GM18858 (cell line): ENCODE data around the gene LINGO3.
"Not testable (repeated sequence)": the region's sequence is repeated elsewhere in the genome, so short reads cannot be mapped to it uniquely, and the experiment has no call there.

ENCODE experiments used
- ATAC-seq: cut with Tn5 transposase; IDR thresholded peaks from one replicate; pipeline ENCODE4 v1.9.1; 2021; ENCODE audit not compliant: unreplicated experiment

LINGO3 gene

DNA sequence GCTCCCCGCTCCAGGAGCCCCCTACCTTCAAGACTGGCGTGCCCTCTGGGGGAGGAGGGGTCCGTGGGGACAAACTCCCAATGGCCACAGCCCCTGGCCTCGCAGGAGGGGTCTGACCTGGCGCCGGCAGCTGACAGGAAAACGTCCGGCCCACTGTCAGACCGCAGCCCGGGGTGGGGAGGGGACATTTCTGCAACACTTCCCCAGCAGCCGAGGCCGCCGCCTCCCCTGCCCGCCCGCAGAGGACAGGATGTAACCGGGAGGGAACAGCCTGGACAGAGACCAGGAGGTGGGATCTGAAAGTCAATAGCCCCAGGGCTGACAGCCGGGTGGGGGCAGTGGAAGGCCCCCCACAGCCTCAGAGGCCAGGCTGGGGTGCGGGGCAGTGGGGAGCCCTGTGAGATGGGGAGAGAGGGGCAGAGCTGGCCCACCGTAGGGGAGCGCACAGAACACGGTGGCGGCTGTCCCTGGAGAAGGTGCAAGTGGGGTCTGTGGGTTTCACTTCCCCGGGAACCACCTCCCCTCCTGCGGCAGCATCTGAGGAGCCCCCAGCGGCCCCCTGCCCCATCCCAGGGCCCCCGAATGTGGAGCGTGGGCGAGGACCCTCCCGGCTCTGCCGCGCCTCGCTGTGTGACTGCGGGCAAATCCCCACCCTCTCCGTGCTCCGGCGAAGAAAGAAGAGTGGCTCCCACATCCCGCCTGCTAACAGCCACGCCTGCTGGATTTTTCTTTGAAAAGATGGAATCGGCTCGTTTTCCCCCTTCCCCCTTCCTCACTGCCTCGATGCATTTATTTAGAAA is 25.7 kb downstream of the LINGO3 start, which contains the start of gene PEAK3:
PEAK3 (minus strand) TSS at position 114 of the 800 bp plus-strand sequence. CDS start 1,244 bp downstream, outside the sequence.
- ATAC-seq: no peak

DNA sequence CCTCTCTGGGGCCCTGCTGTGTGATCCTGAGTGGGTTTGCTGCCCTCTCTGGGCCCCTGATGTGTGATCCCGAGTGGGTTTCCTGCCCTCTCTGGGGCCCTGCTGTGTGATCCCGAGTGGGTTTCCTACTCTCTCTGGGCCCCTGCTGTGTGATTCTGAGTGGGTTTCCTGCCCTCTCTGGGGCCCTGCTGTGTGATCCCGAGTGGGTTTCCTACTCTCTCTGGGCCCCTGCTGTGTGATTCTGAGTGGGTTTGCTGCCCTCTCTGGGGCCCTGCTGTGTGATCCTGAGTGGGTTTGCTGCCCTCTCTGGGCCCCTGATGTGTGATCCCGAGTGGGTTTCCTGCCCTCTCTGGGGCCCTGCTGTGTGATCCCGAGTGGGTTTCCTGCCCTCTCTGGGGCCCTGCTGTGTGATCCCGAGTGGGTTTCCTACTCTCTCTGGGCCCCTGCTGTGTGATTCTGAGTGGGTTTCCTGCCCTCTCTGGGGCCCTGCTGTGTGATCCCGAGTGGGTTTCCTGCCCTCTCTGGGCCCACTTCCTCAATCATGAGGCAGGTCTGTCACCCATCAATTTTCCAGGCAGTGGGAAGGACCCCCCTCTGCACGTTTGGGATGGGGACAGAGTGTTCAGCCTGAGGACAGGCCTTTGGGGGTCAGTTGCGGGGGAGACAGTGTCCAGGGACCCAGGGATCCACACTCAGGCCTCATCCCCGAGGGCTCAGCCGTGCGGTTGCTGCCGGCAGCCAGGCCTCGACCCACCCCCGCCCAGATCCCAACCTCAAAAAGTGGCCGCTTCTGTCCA is 26.5 kb downstream of the LINGO3 start:
- not testable (repeated sequence) for ATAC-seq

DNA sequence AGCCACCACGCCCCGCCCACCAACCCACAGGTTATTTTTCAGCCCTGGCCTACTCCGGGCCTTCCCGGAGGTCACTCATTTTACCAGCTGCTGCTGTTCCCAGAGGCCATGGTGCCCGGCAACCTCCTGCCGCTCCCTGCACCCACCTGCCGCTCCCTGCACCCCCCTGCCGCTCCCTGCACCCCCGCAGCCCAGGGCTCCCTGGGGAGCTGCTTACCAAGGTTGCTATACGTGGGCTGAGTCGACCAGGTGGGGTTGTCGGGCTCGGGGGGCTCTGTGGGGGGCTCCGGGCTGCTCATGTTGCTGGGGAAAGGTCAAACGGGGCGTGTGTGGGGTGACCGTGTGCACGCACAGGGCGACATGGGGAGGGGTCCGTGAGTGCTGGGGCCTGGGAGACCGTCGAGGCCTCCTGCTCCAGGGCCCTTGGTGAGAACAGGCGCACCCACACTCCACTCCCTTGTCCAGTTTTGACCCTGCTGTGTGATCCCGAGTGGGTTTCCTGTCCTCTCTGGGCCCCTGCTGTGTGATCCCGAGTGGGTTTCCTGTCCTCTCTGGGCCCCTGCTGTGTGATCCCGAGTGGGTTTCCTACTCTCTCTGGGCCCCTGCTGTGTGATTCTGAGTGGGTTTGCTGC is 27.2 kb downstream of the LINGO3 start:
- ATAC-seq: no peak

DNA sequence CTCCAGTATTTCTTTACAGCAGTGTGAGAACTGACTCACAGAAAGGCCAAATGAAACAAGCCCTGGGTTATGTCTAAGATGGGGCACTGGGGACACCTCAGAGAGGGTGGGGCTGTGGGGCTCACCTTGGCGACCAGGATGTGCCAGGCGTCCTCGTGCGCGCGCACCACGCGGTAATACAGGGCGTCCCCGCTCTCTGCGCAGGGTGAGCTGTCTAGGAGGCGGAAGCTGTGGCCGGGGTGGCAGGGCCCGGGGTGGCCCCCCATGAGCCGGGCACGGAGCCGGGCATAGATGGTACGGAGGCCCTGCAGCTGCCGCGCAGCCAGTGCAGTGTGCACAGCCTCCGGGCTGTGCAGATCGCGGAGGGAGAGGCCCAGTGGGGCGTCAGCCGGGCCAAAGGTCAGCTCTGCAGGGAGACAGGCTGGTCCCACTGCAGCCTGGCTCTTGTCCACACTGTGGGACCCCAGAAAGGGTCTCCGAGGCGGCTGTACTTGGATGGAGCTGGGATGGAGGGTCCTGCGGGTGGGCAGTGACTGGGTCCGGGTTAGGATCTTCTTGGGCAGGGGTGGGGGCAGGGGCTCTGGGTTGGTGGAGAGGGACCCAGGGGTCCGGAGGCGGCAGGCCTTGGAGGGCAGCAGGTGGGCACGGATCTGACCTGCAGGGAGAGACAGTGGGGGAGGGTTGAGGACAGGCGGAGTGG is 29.3 kb downstream of the LINGO3 start:
- no peak for ATAC-seq

DNA sequence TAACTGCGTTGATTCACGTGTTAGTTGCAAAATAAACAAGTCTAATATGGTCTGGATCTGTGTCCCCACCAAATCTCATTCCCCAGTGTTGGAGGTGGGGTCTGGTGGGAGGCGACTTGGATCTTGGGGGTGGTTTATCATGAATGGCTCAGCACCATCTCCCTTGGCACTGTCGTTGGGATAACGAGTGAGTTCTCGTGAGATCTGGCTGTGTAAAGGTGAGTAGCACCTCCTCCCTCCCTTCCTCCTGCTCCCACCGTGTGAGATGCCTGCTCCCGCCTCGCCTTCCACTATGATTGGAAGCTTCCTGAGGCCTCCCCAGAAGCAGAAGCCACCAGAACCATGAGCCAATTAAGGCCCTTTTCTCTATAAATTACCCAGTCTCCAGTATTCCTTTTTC is 30.8 kb downstream of the LINGO3 start:
- no peak for ATAC-seq

DNA sequence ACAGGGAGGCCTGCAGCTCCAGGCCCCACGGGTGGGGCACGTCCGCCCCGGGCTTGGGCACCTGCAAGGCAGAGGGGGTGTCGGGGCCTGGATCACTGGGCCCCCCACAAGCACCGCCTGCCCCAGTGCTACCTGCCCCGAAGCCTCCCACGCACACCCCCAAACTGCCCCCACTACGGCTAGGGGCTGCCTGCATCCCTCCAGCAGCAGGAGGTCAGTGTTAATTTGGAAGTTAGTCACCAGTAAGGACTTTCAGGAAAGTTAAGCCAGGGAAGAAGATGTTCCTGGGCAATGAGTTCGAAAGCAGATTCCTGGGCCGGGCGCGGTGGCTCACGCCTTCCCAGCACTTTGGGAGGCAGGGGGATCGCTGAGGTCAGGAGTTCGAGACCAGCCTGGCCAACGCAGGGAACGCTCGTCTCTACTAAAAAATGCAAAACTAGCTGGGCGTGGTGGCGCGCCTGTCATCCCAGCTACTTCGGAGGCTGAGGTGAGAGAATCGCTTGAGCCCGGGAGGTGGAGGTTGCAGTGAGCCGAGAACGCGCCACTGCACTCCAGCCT is 31.4 kb downstream of the LINGO3 start:
- no peak for ATAC-seq

DNA sequence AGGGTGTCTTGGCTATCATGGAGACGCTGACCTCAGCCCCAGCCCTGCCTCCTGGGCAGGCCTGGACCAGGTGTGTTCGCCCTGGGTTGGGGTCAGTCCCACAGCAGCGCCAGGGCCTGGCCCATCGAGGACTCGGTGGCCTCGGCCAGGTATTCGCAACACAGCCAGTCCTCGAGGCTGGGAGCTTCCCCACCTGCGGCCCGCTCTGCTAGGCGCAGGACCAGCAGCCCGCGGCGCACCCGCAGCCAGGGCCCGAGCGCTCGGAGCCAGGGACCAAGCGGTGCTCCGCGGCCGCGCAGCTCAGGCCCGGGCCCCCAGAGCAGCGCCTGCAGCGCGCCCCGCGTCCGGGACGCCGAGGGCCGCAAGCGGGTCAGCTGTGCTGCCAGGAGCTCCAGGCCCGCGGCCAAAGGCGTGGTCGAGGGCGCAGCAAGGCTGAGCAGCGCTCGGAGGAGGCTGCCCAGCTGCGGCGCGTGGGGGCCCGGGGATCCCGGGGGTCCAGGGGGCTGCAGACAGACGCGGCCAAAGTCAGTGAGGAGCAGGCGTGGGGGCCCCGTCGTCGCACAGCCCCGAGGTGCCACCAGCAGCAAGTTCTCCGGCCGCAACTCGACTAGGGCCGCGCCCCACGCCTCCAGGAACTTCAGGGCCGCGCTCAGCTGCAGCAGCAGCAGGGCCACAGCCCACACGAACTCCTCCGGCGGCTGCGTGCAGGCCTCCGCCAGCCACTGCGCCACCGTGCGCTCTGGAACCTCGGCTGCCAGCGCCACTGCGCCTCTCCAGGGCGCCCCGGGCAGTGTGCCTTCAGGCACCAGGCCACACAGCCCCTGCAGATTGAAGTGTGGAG is 32.1 kb downstream of the LINGO3 start:
- no peak for ATAC-seq

DNA sequence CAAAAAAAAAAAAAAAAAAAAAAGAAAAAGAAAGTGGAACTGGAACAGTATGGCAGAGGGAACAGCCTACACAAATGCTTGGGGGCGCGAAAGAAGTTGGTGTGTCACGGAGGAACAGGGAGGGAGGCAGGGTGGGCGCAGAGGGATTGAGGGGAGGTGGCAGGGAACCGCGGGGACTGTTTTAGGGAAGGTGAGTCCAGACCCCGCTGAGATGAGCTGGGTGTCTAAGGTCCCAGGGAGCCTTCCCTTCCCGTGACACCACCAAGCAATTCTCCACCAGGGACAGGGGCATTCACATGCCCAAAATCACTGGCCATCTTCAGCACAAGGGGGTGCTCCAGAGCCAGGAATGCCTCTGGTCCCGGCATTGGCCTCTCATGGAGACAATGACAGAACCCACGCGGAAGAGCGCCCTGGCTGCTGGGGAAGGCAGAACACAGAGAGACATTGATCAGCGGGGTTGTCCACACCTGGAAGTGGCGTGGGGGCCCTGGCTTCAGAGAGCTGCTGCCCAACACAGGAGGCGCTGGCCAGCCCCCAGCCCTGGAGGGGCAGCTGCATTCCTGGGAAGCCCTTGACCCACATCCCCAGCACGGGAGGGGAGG is 32.9 kb downstream of the LINGO3 start:
- no peak for ATAC-seq

DNA sequence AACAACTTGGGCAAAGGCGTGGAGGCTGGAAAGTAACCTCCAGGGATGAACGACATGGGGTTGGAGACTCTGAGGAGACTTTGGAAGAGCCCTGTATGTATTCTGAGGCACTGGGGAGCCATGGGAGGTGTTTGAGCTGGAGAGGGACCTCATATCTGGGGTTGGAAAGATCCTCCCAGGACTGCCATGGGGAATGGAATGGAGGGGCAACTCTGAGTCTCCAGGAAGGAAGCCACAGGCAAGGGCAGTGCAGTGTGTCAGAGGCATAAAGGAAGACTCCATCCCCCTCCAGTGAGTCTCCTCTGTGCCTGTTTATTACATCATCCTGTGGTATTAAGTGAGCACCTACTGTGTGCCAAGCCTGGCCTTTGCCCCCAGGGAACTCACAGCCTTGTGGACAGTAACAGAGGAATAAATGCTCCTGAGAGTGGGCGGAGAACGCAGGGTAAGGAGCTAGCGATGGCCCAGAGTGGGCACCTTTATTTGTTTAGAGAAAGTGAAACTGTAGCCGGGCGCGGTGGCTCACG is 33.7 kb downstream of the LINGO3 start:
- no peak for ATAC-seq

DNA sequence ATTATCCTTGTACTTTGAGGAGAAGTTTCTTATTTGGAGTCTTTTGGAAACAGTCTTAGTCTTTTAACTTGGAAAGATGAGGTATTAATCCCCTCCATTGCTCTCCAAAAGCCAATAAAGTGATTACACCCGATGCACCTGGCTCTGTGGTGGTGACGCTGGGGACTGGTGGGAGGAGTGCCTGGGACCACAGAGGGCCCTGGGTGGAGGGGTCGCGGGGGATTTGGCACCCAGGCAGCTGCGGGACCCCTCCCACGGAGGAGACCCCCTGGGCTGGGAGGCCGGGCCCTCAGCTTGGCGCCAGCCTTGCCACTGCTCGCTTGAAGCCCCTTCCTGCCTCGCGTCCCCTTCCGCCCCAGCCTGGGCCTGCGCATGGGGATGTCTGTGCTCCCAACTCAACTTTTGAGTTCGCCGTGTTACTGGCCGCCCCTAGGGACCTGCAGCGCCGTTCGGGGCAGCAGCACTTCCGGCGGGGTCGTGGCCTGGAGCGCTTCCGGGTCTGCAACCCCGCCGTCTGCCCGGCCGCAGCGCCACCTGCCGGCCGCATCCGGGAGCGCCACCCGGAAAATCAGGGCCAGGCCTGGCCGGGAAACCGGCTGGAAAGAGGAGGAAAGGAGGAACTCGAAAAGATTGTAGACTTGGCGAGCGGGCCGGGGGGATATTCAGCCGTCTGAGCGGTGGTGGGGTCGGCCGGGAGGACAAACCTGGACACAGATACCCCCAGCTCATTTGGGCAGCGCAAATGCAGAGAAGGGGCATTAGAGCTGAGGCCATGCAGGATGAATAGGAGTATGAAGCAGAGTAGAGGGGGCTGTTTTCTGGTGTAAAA is 34.4 kb downstream of the LINGO3 start:
- ATAC-seq: no peak

DNA sequence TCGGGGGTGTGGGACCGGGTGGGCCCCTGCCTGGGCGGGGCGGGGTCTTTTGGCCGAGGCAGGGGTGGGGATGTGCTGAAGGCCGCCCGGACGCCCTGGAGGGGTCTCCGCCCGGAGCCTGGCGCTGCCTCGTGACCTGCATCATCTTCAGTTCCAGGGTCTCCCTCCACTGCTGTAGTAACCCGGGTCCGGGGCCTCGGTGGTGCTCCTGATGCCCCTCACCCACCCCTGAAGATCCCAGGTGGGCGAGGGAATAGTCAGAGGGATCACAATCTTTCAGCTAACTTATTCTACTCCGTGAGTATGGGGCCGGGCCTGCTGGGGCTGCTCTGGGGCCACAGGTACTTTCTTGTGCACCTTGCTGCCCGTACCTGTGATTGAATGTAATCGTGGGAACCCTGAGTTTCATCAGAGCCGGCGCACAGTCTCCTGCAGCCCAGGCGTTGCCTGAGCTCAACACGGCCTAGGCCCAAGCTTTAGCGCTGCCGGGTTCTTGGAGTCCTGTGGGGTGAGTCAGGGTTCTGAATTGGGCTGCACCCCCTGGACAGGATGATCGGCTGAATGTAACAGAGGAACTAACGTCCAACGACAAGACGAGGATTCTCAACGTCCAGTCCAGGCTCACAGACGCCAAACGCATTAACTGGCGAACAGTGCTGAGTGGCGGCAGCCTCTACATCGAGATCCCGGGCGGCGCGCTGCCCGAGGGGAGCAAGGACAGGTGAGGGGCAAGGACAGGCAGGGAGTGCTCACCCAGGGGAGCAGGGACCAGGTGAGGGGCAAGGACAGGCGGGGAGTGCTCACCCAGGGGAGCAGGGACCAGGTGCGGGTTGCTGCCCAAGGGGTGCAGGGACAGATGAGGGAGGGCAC is 36.5 kb downstream of the LINGO3 start:
- no peak for ATAC-seq

DNA sequence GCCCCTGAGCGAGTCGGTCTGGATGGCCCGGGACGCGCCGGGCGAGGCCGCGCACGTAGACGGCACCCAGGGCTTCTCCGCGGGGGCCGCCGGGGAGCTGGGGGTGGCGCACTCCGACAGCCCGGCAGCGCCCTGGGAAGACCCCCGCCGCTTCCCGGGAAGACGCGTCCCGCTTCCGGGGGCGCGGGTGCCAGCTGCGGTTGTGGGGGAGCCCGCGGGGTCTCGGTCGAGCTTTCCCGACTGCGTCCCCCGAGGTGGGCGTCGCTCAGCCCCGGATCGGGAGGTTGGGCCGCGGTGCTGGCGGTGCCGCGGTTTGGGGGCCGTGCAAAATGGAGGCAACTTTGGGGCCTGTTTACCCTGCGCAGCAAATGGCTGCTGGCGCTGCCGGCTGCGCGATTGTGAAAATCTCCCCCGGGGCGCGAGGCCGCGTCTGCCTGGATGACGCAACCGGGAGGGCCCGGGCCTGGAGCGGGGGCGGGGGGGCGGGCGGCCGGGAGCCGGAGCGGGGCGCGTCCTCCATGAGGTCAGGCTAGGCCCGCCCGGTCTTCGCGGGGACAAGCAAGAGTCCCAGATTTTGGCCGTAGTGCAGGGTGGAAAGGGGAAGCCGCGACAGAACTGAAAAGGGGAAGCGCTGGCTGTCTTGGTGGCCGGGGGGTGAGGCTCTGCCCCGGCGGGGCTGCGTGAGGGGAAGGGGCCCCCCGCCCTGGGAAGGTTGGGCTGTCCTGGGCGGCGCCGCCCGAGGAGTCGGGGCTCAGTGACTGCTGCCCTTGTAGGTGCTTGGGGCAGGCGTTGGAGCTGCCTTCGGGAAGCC is 37.3 kb downstream of the LINGO3 start:
- ATAC-seq: no peak

DNA sequence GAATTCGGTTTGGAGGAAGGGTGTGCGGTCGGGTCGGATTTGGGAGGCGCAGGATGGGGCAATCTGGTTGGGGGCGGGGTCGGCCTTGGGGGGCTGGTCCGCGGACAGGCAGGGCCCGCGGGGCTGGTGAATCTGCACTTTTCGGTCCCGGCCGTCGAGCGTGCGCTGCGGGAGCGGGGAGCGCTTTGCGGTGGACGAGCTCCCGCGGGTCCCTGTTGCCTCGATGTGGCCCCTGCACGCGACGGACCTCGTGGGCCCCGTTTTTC is 37.9 kb downstream of the LINGO3 start:
- ATAC-seq: no peak

DNA sequence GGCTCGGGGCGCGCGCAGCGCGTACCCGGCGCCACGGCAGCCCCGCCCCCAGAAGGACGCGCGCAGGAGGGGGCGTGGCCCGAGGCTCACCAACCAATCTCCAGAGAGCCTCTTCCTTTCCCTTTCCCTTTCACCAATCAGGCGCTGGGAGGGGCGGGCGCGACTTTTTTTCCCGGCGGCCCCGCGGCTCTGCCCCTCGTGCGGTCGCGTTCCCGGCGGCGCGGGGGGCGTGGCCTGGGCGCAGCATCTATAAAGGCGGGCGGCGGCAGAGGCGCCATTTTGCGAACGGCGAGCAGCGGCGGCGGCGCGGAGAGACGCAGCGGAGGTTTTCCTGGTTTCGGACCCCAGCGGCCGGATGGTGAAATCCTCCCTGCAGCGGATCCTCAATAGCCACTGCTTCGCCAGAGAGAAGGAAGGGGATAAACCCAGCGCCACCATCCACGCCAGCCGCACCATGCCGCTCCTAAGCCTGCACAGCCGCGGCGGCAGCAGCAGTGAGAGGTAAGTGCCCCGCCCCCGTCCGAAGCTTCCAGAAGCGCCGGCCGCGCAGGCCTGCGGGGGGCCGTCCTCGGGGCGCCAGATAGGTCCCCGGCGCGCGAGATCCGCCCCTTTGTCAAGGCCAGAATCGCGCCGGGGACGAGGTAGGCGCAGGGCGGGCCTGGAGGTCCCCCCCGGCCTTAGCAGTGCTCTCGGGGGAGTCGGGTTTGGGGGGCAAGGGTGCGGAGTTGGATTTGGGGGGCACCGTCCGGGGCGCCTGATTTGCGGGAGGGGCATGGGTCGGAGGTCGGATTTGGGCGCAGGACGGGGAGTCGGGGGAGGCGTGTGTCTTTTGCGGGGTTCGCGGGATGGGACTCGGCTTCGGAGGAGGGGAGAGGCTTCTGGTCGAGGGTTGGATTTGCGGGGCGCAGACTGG is 38.5 kb downstream of the LINGO3 start:
- ATAC-seq: no peak

DNA sequence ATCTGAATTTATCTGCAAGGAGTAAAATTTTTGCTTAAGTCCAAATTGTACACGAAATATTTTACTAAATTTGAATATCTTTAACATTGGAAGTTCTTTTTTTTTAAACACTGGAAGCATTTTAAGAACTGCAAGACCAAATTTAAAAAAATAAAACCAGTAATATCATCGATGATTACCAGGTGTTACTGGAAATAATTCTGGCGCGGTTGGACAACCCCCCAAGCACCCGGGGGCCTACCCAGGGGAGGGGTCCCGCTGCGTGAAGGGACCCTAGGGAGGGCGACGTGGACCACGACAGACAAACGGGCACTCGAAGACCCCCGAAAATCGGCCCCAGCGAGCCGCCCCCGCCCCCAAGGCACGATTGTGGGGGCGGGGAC is 39.1 kb downstream of the LINGO3 start:
- ATAC-seq: no peak

DNA sequence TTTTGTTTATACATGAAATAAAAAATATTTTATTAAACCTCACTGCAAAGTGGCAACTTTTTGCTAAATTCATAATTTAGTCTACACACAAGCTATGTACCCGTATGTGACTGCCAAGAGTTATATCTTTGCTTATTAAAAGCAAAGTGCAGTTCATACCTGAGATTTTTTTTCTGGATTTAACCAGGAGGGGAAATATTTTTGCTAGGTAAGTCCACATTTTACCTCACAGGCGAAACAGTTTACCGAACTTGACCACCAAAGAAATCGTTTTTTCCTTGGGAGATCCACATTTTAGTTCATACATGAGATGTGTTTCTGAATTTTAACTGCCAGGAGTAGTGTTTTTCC is 39.5 kb downstream of the LINGO3 start:
- ATAC-seq: no peak
